Astrocyte (in vitro differentiated cells and primary cell): ENCODE results near the gene C11orf54.

Experiments used
- CTCF ChIP-seq: IDR thresholded peaks from 2 replicates; pipeline ENCODE4 v1.5.1; 2011; ENCODE audit warnings: low read depth, mild to moderate bottlenecking, inconsistent platforms, low read length, moderate library complexity; ENCODE audit not compliant: insufficient read depth
- EZH2 ChIP-seq: IDR thresholded peaks from 2 replicates; pipeline ENCODE4 v1.6.1; 2012; ENCODE audit warnings: mild to moderate bottlenecking, low read length, inconsistent platforms; ENCODE audit not compliant: insufficient read depth

- TF ChIP-seq CTCF (no peak), EZH2 (no peak)
Measured at GRCh38 chr11:93717501-93717900, 24.0 kb upstream of the C11orf54 start.
